PC-9 (cell line): Measurements from ENCODE around the gene SCLY. TPM values are rescaled to one million over a fixed set of nuclear protein-coding genes. Genes with fewer than 3 reads are reported as not detected.
A peak's percentile ranks its signal among the peaks of the same experiment; 100 is the strongest.

Source experiments
- BruUV-seq: library from RNA; stranded (reverse); fragments of 400-500 nt; replicated peaks from 2 replicates; lab custom pipeline; 2021; lab: Mats Ljungman, UMichigan
- CTCF ChIA-PET: fragments of 300-600 bp; sonication (Branson Sonifier 250); formaldehyde crosslinking; loops from one replicate; lab custom pipeline; 2022; ENCODE audit warnings: antibody characterized with exemption; lab: Charles Lee
- POLR2A ChIA-PET: fragments of 300-600 bp; sonication (Branson Sonifier 250); formaldehyde crosslinking; loops from one replicate; lab custom pipeline; 2022; ENCODE audit warnings: antibody characterized with exemption; ENCODE audit not compliant: unreplicated experiment; lab: Charles Lee
- DNase-seq, 2 experiments: peaks; one replicate each; pipeline versions ENCODE4 v3.0.0 to v3.0.0-alpha.2; 2015 to 2022; ENCODE audit warnings: mixed read lengths in 1 of 2
- H2AFZ ChIP-seq: fragments of 200-600 bp; sonication (generic); 2 replicates; pipeline ENCODE4 v1.8.1; 2017; ENCODE audit warnings: antibody characterized with exemption
- H3F3A ChIP-seq: fragments of 200-600 bp; sonication (generic); 2 replicates; pipeline ENCODE4 v1.8.1; 2017; ENCODE audit warnings: antibody characterized with exemption, mild to moderate bottlenecking, low read depth; ENCODE audit not compliant: insufficient read depth
- H3K27ac ChIP-seq: fragments of 200-600 bp; sonication (generic); 2 replicates; pipeline ENCODE4 v1.6.1; 2016; ENCODE audit warnings: mixed run types
- H3K27me3 ChIP-seq: fragments of 200-600 bp; sonication (generic); 2 replicates; pipeline ENCODE4 v1.6.1; 2016; ENCODE audit warnings: low read depth, mixed run types; ENCODE audit not compliant: insufficient read depth
- H3K36me3 ChIP-seq: fragments of 200-600 bp; sonication (generic); 2 replicates; pipeline ENCODE4 v1.6.1; 2016; ENCODE audit warnings: low read depth, mixed run types
- H3K4me1 ChIP-seq: fragments of 200-600 bp; sonication (generic); replicated peaks from 2 replicates; pipeline ENCODE4 v1.6.1; 2016; ENCODE audit warnings: mixed run types; ENCODE audit not compliant: insufficient read depth
- H3K4me2 ChIP-seq: fragments of 200-600 bp; sonication (generic); 2 replicates; pipeline ENCODE4 v1.6.1; 2017; ENCODE audit warnings: mixed run types
- H3K4me3 ChIP-seq: fragments of 200-600 bp; sonication (generic); 2 replicates; pipeline ENCODE4 v1.6.1; 2016; ENCODE audit warnings: mixed run types
- H3K79me2 ChIP-seq: fragments of 200-600 bp; sonication (generic); 2 replicates; pipeline ENCODE4 v1.6.1; 2017; ENCODE audit warnings: low read depth, mixed run types
- H3K9me2 ChIP-seq: fragments of 200-600 bp; sonication (generic); 2 replicates; pipeline ENCODE4 v1.8.1; 2017; ENCODE audit warnings: mild to moderate bottlenecking; ENCODE audit not compliant: insufficient read depth
- H3K9me3 ChIP-seq: fragments of 200-600 bp; sonication (generic); 2 replicates; pipeline ENCODE4 v1.8.1; 2016; ENCODE audit warnings: low read depth; ENCODE audit not compliant: insufficient read depth
- H4K20me1 ChIP-seq: fragments of 200-600 bp; sonication (generic); 2 replicates; pipeline ENCODE4 v1.8.1; 2017; ENCODE audit not compliant: insufficient read depth
- EZH2 ChIP-seq: fragments of 200-600 bp; sonication (generic); IDR thresholded peaks from 2 replicates; pipeline ENCODE4 v1.8.0; 2017; ENCODE audit warnings: antibody characterized with exemption, low read depth
- intact Hi-C: fragments of 100-400 bp; cut with micrococcal nuclease; formaldehyde crosslinking; loops from one replicate; pipeline ENCODE4 v1.10.0; 2022; ENCODE audit not compliant: unreplicated experiment
- total RNA-seq: library from RNA; stranded (reverse); gene quantifications from 2 replicates; pipeline ENCODE4 v1.2.3, GENCODE V29; 2021
- TF ChIP-seq, protein P1 (sequence below): fragments of 200-600 bp; sonication (generic); conservative IDR thresholded peaks from 2 replicates; pipeline ENCODE4 v1.6.1; 2017; ENCODE audit warnings: mixed run types, antibody characterized with exemption, mild to moderate bottlenecking, moderate library complexity

Gene SCLY
- total RNA-seq, 1 experiment from 2014 or later, result 40.0 TPM

DNA sequence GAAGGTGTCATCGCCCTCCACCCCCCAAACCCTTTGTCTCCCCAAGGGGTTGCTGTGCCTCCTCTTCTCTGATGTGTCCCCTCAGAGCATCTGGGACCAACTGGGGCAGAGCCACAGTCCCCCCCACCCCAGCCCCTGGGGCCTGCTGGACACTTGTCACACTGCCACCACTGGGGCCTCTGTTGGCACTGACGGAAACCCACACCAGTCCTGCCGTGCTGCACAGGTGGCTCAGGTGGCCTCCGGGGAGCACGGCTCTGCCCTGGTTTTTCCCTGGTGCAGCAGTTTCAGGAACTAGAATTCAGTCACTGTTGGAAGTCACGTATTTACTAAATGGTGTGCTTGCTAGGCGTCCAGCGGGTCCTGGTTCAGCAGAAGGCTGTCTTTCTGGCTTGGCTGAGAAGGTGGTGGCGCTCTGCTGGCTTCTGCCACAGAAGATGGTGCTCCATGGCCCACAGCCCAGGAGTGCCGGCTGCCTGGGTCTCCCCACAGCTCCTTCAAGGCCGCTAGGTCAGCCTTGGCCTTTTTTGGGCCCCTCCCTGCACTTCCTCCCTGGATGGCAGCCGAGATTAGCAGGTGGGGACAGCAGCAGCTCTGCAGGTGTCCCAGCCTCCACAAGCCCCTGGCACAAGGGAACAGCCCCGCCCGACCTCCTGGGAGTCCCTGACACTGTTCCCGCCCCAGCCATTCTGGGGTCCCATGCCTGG, 59.1 kb downstream of the SCLY start:
- H3K79me2 ChIP-seq, result no peaks in the 10 kb centered on the region
- H2AFZ ChIP-seq, result no peak overlapping the region
- 0 out of 2 replicates have a peak, but pooled peaks cover 4% of the 10 kb centered on the region for H3K4me1 ChIP-seq
- H3K4me3 ChIP-seq, result no peak overlapping the region
- H3K36me3 ChIP-seq, result no peaks in the 10 kb centered on the region
- H3K9me2 ChIP-seq, result no peaks in the 10 kb centered on the region
- H3K9me3 ChIP-seq, result no peaks in the 10 kb centered on the region
- no peaks in the 10 kb centered on the region for H4K20me1 ChIP-seq
- H3F3A ChIP-seq, result peaks cover 5% of the 10 kb centered on the region; the same call in 1 of the 2 replicates
- H3K27ac ChIP-seq, result no peak overlapping the region
- CTCF ChIA-PET, result interaction anchor here (0.6 kb wide), 1 partner anchor 29 kb away, joined by 4 read pairs; no protein-coding TSS in a partner anchor
- peaks cover 78% of the 10 kb centered on the region for H3K27me3 ChIP-seq
- no peak overlapping the region for H3K4me2 ChIP-seq
- POLR2A ChIA-PET, result interaction anchor here (0.6 kb wide), 1 partner anchor 255 kb away, joined by 31 read pairs; no protein-coding TSS in a partner anchor
- TF ChIP-seq EZH2, result no peak
- TF ChIP-seq, protein P1, sequence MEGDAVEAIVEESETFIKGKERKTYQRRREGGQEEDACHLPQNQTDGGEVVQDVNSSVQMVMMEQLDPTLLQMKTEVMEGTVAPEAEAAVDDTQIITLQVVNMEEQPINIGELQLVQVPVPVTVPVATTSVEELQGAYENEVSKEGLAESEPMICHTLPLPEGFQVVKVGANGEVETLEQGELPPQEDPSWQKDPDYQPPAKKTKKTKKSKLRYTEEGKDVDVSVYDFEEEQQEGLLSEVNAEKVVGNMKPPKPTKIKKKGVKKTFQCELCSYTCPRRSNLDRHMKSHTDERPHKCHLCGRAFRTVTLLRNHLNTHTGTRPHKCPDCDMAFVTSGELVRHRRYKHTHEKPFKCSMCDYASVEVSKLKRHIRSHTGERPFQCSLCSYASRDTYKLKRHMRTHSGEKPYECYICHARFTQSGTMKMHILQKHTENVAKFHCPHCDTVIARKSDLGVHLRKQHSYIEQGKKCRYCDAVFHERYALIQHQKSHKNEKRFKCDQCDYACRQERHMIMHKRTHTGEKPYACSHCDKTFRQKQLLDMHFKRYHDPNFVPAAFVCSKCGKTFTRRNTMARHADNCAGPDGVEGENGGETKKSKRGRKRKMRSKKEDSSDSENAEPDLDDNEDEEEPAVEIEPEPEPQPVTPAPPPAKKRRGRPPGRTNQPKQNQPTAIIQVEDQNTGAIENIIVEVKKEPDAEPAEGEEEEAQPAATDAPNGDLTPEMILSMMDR, result no peak
- intact Hi-C loops, result no loop called here
- no peak for DNase-seq
- no TSS peak for BruUV-seq

- H3K4me2 ChIP-seq, result no peak overlapping the region
- H3K9me3 ChIP-seq, result no peaks in the 10 kb centered on the region
- no TSS peak for BruUV-seq
- no peaks in the 10 kb centered on the region for H3K79me2 ChIP-seq
- peaks cover 75% of the 10 kb centered on the region for H3K27me3 ChIP-seq
- intact Hi-C loops, result no loop called here
- H4K20me1 ChIP-seq, result no peaks in the 10 kb centered on the region
- no peaks in the 10 kb centered on the region for H3K9me2 ChIP-seq
- H2AFZ ChIP-seq, result no peak overlapping the region
- peaks cover 5% of the 10 kb centered on the region; the same call in 1 of the 2 replicates for H3F3A ChIP-seq
- H3K4me1 ChIP-seq, result 0 out of 2 replicates have a peak, but pooled peaks cover 4% of the 10 kb centered on the region
- no peak overlapping the region for H3K4me3 ChIP-seq
- H3K36me3 ChIP-seq, result no peaks in the 10 kb centered on the region
- POLR2A ChIA-PET, result no interaction called here
- H3K27ac ChIP-seq, result no peak overlapping the region
- TF ChIP-seq, protein P1, result no peak
- no peak for TF ChIP-seq EZH2
- peak; percentile 51 to 66 for DNase-seq
- CTCF ChIA-PET, result no interaction called here
These were observed 59.9 kb downstream of the SCLY start for GRCh38 chr2:238120463-238121298.

- Histone ChIP-seq H3K9me3 (peaks cover 6% of the 10 kb centered on the region; the same call in 1 of the 2 replicates), H3K79me2 (no peaks in the 10 kb centered on the region), H2AFZ (no peak overlapping the region), H3K4me1 (0 out of 2 replicates have a peak, but pooled peaks cover 3% of the 10 kb centered on the region), H3K9me2 (no peaks in the 10 kb centered on the region), H3K36me3 (no peaks in the 10 kb centered on the region), H3K27ac (no peak overlapping the region), H3K27me3 (peaks cover 66% of the 10 kb centered on the region), H3F3A (peaks cover 15% of the 10 kb centered on the region), H4K20me1 (no peaks in the 10 kb centered on the region), H3K4me2 (no peak overlapping the region), H3K4me3 (no peak overlapping the region)
- no peak for DNase-seq
- TF ChIP-seq, protein P1, result no peak
- TF ChIP-seq EZH2, result no peak
- POLR2A ChIA-PET, result no interaction called here
- intact Hi-C loops, result no loop called here
- BruUV-seq, result no TSS peak
- CTCF ChIA-PET, result no interaction called here
These were observed 60.9 kb downstream of the SCLY start for GRCh38 chr2:238121511-238122286.
